SK-N-SH treated with all-trans-retinoic acid at 6 μM for 48 hours (cell line): Measurements from ENCODE around the gene CLSTN2.

ENCODE experiments used
- ARNTL ChIP-seq: fragments of 450-650 bp; formaldehyde crosslinking; IDR thresholded peaks from 2 replicates; pipeline ENCODE4 v1.5.0; 2020; ENCODE audit warnings: low read depth, mild to moderate bottlenecking, moderate library complexity, borderline replicate concordance
- CSDC2 ChIP-seq: fragments of 250-450 bp; sonication (Bioruptor Pico); IDR thresholded peaks from 2 replicates; pipeline ENCODE4 v1.5.0; 2020; ENCODE audit warnings: mild to moderate bottlenecking, moderate library complexity
- OSR1 ChIP-seq: fragments of 250-450 bp; sonication (Bioruptor Pico); IDR thresholded peaks from 2 replicates; pipeline ENCODE4 v1.8.0; 2022; ENCODE audit warnings: moderate library complexity, mild to moderate bottlenecking, inconsistent platforms
- PATZ1 ChIP-seq: fragments of 250-450 bp; sonication (Bioruptor Pico); IDR thresholded peaks from 2 replicates; pipeline ENCODE4 v1.8.0; 2020; ENCODE audit warnings: mild to moderate bottlenecking, moderate library complexity, borderline replicate concordance
- POU6F1 ChIP-seq: fragments of 250-450 bp; sonication (Bioruptor Pico); IDR thresholded peaks from 2 replicates; pipeline ENCODE4 v1.8.0; 2021; ENCODE audit warnings: low read depth, mild to moderate bottlenecking, moderate library complexity, borderline replicate concordance
- RARB ChIP-seq: fragments of 250-450 bp; sonication (Bioruptor Pico); IDR thresholded peaks from 2 replicates; pipeline ENCODE4 v1.8.0; 2021; ENCODE audit warnings: mild to moderate bottlenecking, moderate library complexity
- SNAI2 ChIP-seq: fragments of 250-450 bp; sonication (Bioruptor Pico); IDR thresholded peaks from 2 replicates; pipeline ENCODE4 v1.5.0; 2020; ENCODE audit warnings: mild to moderate bottlenecking, moderate library complexity
- TCF4 ChIP-seq: fragments of 250-450 bp; sonication (Bioruptor Pico); IDR thresholded peaks from 2 replicates; pipeline ENCODE4 v1.8.0; 2021; ENCODE audit warnings: mild to moderate bottlenecking, moderate library complexity, borderline replicate concordance
- ZC3H10 ChIP-seq: fragments of 250-450 bp; sonication (Bioruptor Pico); IDR thresholded peaks from 2 replicates; pipeline ENCODE4 v1.5.1; 2021; ENCODE audit warnings: mild to moderate bottlenecking, moderate library complexity
- ZFP3 ChIP-seq: fragments of 250-450 bp; sonication (Bioruptor Pico); IDR thresholded peaks from 2 replicates; pipeline ENCODE4 v1.5.0; 2020; ENCODE audit warnings: mild to moderate bottlenecking, moderate library complexity
- ZFP30 ChIP-seq: fragments of 450-650 bp; formaldehyde crosslinking; IDR thresholded peaks from 2 replicates; pipeline ENCODE4 v1.5.0; 2022; ENCODE audit warnings: mild to moderate bottlenecking, moderate library complexity
- ZNF565 ChIP-seq: fragments of 450-650 bp; formaldehyde crosslinking; conservative IDR thresholded peaks from 2 replicates; pipeline ENCODE4 v1.5.0; 2020; ENCODE audit warnings: low read depth, mild to moderate bottlenecking, moderate library complexity

GRCh38 chr3:140056047-140056446, 121.1 kb downstream of the CLSTN2 start:
- TF ChIP-seq TCF4 (no peak), ZNF565 (CRISPR knock-in tag) (no peak), ARNTL (CRISPR knock-in tag) (no peak), CSDC2 (CRISPR knock-in tag) (no peak), ZFP3 (CRISPR knock-in tag) (no peak), OSR1 (CRISPR knock-in tag) (no peak), PATZ1 (CRISPR knock-in tag) (no peak), RARB (CRISPR knock-in tag) (no peak), ZC3H10 (CRISPR knock-in tag) (no peak), SNAI2 (CRISPR knock-in tag) (no peak), POU6F1 (CRISPR knock-in tag) (no peak), ZFP30 (CRISPR knock-in tag) (no peak)
